ENCODE data around the gene CLCN5.

Gene CLCN5

GRCh38 chrX:49922291-49923241 is at the start of gene CLCN5:
CLCN5 (plus strand) TSS chrX:49922596; CDS start chrX:49925299, 2,703 bp downstream.
- peak; percentile 82 to 96 for DNase-seq

GRCh38 chrX:49876750-49877149 is 45.6 kb upstream of the CLCN5 start:
- DNase-seq: peak; percentile 3 to 54

DNA sequence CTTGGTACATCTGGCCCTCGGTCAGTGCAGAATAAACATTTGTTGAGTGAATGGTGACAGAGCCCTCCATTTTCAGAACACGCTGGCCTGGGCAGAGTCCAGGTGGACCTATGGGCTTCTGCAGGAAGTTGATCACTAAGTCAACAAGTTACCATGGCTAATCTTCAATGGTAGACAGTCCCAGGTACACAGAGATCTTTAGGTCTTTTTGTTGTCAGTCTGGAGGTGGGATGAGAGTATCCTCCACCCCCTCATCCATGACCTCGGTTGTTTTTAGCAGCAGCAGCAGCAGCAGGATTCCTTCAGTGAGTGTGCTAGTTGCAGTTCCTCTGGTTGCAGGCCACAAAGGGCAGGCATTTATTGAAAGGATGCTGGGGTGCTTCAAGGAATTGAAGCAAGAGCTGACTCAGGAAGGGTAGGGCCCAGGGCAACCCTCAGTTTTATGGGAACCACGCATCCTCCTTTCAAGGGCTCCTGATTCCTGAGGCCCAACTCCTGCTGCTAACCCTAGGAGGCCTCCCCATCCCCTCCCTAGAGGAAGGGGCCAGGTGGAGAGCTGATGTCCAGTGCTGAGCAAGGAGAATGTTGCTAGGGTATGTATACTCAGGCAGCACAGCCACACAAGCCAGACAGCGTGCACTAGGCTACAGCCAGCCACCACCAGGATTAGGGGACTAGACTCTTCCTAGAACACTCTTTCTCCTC is 44.8 kb upstream of the CLCN5 start:
- no peak for DNase-seq

- DNase-seq: no peak
Observed at GRCh38 chrX:49878128-49878833, 44.1 kb upstream of the CLCN5 start.

- DNase-seq: peak; percentile 54 to 81
Observed at GRCh38 chrX:49878834-49879655, 43.4 kb upstream of the CLCN5 start, which contains the start of gene USP27X. USP27X (plus strand) TSS chrX:49879484; CDS start chrX:49880308, 824 bp downstream.

DNA sequence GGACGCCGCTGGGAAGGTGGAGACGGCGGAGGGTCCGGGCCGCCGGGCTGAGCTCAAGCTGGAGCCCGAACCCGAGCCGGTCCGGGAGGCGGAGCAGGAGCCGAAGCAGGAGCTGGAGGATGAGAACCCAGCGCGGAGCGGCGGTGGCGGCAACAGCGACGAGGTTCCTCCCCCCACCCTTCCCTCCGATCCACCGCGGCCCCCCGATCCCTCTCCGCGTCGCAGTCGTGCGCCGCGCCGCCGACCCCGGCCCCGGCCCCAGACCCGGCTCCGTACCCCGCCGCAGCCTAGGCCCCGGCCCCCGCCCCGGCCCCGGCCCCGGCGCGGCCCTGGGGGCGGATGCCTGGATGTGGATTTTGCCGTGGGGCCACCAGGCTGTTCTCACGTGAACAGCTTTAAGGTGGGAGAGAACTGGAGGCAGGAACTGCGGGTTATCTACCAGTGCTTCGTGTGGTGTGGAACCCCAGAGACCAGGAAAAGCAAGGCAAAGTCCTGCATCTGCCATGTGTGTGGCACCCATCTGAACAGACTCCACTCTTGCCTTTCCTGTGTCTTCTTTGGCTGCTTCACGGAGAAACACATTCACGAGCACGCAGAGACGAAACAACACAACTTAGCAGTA is 42.6 kb upstream of the CLCN5 start:
- DNase-seq: peak in 1 of 2 experiments; percentile 53

GRCh38 chrX:49880668-49881067 is 41.7 kb upstream of the CLCN5 start:
- no peak for DNase-seq

DNA sequence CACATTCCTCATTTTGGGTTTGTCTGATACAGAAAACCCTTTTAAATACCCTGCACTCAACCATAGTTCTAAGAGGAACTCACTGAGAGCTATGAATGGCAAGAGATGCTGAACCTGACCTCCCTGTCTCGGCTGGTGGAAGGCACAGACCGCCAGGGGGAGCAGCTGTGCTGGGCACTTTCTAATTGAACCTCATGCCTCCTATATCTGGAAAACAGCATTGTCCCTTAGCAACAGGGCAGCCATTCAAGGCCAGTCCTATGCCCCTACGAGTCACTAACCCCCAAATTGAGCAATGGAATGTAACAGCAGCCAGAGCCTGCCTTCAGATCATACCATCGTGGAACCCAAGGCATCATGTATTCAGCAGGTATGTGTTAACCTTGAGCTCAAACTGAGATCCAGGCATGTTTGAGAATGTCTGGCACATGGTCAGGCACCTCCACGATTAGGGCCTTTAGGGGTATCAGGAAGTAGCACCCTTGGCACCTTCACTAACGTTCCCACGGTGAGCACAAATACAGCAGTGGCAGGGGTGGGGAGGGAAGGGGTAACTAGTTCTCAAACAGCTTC is 38.0 kb upstream of the CLCN5 start:
- DNase-seq: peak; percentile 3 to 53

GRCh38 chrX:49892542-49892941 is 29.9 kb upstream of the CLCN5 start:
- no peak for DNase-seq

- DNase-seq: no peak
Observed at GRCh38 chrX:49896951-49897350, 25.4 kb upstream of the CLCN5 start.

- no peak for DNase-seq
Observed at GRCh38 chrX:49901048-49901447, 21.3 kb upstream of the CLCN5 start.

- no peak for DNase-seq
Observed at GRCh38 chrX:49910344-49910743, 12.1 kb upstream of the CLCN5 start.

GRCh38 chrX:49912086-49912485 is 10.3 kb upstream of the CLCN5 start:
- DNase-seq: no peak

- DNase-seq: no peak
Observed at GRCh38 chrX:49912861-49913260, 9.5 kb upstream of the CLCN5 start.

DNA sequence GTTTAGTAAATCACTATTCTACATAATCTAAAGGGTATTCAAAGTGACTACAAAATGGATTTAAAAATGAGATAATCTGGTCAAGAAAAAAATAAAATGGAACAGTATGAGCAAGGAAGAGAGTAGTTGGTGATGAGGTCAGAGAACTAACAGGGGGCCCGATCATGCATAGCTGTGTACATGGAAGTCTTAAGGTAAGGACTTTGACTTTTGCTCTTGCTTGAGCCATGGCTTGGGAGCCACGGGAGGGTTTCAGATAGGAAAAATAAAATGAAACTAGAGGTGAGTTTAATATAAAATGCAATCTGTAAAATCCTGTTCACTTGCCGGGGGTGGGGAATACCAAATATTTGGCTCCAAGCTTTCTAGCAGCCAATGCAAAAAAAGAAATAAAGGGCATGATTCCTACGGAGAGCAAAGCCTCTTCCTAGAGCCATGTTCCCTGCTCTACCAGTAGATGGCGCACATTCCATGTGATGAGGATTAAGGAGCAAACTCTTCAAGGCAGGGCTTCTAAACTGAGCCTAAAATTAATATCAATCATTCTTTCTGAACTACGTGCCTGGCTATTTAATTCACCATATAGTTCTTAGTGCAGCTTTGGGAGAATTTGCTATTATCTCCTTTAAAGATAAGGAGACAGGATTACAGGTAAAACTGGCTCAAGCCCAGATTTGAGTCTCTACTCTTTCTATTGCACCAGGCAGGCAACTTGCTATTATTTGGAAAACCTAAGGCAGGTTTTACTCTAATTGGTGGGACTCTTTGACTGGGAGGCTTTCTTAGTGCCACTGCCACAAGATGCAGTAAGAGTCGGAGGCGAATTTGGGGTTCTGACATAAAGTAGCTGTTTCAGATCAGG is 6.8 kb upstream of the CLCN5 start:
- peak; percentile 31 to 54 for DNase-seq

DNA sequence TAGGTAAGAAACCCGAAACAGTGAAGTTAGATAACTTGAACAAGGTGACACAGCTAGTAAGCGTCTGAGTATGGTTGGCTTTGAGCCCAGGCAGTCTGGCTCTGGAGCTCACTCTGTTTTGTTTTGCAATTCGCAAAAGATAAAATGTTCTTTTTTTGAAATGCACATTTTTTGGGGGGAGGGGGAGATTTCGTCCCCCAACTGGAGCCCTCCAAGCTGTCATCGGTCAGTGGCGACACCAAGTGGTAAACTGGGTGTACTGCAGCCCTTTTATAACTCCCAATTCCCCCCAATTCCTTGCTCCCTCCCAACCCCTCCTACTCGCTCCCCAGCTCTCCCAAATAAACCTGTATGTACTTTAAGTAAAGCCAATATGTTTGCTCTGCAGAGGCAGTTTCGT is 2.8 kb upstream of the CLCN5 start:
- DNase-seq: peak in 1 of 2 experiments; percentile 18

- no peak for DNase-seq
Observed at GRCh38 chrX:49921109-49921508, 1.3 kb upstream of the CLCN5 start.

DNA sequence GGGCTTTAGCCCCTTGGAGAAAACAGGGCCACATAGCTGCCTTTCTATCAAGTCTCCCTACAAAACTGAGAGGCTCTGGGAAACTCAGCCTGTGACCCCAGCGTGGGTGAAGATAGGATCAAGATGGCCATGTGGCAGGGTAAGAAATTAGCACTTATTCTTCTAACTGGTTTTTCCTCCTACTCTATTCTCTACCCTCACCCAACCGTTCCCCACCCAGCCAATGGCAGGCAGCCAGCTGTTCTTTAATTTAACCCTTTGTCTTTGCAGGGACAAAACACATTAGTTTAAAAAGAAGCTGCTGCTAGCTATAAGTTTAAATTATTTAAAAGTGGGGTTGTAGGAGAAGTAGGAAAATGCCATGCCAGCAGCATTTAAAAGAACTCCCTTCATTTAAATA is 2.8 kb downstream of the CLCN5 start:
- no peak for DNase-seq

DNA sequence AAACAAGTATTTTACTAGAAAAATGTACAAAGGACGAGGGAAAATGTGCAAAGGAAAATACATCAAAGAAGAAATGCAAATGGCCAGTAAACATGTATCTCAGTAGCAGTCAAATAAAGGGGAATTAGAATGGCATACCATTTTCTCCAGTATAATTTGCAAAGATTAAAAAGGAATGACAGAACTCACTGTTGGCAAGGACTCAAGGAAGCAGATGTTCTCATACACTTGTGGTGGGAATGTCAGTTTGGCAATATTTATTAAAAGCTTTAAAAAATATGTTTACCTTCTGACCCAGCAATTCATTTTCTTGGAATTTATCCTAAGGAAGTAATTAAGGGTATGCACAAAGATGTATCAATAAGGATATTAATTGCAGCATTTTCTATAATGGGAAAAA is 7.6 kb downstream of the CLCN5 start:
- no peak for DNase-seq

DNA sequence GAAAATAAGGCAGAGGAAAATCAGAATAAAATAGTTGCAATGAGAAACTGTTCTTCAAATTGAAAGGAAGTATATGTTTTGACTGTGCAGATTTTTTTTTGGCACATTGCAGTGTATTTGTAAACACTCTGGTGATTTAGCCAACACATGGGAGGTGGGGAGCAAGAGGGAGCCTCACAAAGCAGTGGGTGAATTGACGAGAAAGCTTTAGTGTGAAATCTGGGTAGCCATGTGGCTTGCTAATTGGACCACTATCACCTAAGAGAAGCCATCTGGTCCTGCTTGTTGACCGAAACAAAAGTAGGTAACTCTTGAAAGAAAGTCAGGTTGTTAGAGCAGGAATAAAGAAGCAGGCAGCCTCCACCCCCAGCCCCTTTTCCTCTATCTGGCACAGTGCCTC is 10.4 kb downstream of the CLCN5 start:
- DNase-seq: no peak
